Activated CD4-positive, CD25-positive, alpha-beta regulatory T cell treated with anti-CD3 and anti-CD28 coated beads, Interleukin-2, amount 50 U/mL, for 16 hours (primary cell): Measurements from ENCODE around the gene MYH6.
"Not testable (repeated sequence)": the region's sequence is repeated elsewhere in the genome, so short reads cannot be mapped to it uniquely, and the experiment has no call there.

Experiments used
- DNase-seq: peaks from one replicate; pipeline ENCODE4 v3.0.0-alpha.2; 2020; ENCODE audit warnings: low read depth, low spot score

The MYH6 gene

DNA sequence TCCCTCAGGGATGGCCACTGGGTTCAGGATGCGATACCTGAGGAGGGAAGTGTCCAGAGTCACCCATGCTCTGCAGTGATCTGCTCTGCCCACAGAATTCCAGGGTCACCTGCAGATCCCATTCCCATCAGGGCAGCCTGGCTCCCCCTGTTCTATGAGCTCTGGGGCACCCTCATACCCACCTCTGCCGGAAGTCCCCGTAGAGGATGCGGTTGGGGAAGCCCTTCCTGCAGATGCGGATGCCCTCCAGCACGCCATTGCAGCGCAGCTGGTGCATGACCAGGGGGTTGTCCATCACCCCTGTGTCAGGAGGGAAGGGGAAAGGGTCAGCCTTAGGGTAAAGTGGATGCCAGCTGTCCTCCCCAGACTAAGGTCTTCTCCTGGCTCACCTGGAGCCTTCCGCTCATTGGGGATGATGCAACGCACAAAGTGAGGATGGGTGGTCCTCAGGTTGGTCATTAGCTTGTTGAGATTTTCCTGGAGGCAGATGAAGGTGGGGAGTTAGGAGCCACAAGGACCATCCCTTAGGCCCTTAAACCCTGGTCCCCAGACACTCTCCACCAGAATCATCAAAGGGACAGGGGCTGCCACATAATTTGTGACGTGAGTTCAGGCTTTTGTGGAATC is 11.2 kb downstream of the MYH6 start:
- no peak for DNase-seq

DNA sequence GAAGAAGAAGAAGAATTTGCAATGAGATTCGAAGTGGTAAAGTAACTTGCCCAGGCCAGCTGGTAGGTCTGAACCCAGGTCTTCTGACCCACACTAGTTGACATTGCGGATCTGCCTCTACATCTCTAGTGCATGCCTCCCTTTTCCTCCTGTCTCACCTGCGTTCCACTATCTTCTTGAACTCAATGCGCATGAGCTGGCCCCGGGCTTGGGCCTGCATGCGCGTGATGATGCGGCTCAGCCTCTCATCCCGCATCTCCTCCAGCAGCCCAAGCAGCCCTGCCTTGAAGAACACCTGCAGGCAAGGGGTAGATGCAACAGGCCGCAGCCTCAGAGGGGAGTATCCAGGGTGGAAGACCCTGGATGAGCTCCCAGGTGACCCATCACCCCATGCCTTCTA is 11.9 kb downstream of the MYH6 start:
- DNase-seq = no peak

DNA sequence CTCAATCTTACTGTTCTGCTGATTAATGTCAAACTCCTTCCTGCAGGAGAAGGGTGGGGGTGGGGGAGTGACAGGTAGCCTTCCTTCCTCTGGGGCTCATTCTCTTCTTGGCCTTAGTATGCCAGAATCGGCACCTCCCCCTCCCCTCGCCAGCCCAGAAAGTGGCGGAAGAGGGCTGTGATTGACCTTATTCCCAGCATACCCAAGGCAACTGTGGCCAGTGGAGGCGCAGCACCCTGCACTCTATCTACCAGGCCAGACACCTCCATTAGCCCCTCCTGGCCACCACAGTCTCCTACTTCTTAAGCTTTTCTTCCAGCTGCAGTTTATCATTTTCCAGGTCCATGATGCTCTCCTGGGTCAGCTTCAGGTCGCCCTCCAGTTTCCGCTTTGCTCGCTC is 15.5 kb downstream of the MYH6 start:
- no peak for DNase-seq

DNA sequence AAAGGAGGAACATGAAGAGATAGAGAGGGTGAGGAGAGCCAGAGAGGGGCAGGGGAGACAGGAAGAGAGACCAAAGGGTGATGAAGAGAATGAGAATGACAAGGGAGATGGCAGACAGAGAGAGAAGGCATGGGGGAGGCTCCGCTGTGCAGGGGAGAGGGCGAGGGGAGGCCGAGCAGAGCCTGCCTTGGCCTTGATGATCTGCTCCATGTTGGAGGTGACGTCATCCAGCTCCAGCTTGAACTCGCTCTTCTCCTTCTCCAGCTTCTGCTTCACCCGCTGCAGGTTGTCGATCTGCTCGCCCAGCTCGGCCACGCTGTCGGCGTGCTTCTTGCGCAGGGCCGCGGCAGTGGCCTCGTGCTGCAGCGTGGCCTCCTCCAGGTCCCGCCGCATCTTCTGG is 18.2 kb downstream of the MYH6 start:
- DNase-seq = not testable (repeated sequence)

DNA sequence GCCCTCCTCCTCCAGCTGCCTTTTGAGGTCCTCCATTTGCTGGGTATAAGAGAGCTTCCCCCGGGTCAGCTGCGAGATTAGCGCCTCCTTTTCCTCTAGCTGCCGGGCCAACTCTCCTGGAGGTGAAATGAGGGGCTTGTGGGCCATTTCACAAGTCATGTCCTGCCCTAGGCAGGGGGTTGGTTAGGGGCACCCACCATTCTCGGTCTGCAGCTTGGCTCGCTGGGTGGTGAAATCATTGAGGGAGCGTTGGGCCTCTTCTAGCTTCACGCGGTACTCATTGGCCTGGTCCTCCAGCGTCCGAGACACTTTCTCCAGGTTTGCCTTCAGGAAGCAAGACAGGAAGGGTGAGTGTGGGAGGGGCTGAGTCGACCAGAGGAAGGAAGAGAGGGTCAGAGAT is 18.7 kb downstream of the MYH6 start:
- DNase-seq = no peak

DNA sequence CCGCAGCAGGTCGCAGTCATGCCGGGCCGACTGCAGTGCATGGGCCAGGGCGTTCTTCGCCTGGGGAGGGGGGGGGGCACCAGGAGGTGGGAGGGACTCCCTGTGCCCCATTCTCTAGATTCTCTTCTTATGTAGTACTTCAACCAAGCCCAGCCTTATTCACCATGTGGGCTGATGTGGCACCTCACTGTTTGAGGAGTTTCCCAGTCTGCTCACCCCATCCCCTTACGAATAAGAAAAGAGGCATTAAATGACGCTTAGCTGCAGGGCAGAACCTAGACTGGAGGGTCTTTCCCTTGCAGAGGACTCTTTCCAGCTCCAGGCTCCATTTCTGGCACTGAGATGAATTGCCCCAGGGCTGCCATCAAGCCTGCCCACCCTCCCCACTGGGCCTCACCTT is 19.1 kb downstream of the MYH6 start:
- no peak for DNase-seq

DNA sequence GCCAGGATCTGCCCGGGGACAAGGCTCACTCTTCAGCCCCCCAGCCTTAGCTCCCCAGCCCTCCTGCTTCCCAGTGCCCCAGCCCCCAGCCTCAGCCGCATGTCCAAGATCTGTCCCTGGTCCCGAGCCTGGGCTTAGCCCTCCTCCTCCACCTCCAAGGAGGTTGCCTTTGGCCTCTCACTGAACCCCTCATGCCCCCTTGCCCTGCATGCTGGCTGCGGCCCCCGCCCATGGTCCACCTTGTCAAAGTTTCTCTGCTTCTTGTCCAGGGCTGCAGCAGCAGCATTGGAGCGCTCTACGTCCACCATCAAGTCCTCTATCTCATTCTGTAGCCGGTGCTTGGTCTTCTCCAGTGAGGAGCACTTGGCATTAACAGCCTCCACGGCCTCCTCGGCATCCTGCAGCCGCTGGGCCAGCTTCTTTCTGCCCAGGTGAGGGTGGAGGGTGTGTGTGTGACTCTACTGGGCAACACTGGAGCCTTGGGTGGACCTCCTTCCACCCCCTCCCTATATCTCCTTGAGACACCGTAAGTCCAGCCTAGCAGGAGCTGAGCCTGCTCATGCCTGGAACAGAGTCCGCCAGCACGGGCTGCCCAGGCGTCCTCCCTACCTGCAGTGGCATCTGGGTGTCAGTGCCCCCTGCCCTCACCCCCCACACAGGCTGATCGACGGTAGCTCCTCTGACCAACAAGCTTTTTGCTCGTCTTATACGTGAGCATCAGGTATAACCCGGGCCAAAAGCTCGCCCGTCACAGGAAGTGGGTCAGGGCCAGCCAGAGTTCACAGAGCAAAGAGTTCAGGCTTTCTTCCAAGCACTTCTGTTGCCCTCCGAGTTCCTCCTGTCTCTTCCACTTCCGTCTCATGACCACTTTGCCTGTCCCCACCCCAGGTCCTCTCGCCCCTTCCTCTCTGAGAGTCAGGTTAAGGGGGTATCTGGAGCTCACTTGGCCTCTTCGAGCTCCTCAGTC is 19.9 kb downstream of the MYH6 start:
- DNase-seq = no peak

DNA sequence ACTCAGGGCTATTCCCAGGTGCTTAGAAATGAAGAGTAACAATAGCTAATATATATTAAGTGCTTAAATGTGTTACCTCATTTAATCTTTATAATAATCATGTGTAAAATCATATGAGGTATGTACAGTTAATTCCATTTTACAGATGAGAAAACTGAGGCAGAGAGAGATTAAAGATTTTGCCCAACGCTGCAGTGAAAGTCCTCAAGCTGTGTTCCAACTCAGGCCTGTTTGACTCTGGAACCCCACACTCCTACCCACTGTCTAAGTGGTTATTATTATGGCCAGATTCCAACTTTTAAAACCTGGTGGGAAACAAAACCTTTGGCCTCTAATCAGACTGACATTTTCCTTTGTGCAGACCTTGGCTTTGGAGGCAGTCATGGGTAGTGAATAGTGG is 21.1 kb downstream of the MYH6 start:
- DNase-seq = no peak

DNA sequence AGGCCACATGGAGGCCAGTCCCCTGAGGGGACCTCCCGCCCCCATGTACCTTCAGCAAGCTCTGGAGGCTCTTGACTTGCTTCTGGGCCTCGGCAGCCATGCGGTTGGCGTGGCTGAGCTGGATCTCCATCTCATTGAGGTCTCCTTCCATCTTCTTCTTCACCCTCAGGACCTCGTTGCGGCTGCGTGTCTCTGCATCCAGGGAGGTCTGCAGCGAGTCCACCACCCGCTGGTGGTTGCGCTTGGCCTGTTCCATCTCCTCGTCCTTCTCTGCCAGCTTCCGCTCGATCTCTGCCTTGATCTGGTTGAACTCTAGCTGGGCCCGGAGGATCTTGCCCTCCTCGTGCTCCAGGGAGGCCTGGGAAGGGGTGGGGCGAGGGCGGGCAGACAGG is 21.8 kb downstream of the MYH6 start:
- DNase-seq = not testable (repeated sequence)

DNA sequence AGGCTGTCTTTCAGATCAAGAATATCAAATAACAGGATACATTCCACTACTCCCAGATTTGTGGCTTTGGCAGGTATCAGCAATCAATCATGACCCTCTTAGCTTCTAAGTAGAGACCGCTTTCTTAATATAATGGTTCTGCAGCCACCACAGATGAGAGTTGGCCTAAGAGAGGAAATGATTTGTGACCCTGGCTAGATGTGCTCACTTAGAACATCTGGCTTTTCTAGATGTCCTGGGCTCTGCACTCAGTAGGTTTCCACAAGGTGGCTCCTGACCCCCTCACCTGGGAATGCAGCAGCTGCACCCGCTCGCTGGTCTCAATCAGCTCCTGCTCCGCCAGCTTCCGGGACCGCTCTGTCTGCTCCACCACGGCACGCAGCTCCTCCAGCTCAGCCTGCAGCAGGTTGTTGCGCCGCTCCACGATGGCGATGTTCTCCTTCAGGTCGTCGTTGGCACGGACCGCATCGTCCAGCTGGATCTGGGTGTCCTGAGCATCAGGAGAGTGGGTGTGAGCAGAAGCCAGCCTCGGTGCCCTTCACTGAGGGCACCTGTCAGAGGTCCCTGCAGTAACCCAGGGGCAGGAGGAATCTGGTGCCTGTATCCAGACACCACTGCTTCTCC is 22.3 kb downstream of the MYH6 start:
- no peak for DNase-seq

DNA sequence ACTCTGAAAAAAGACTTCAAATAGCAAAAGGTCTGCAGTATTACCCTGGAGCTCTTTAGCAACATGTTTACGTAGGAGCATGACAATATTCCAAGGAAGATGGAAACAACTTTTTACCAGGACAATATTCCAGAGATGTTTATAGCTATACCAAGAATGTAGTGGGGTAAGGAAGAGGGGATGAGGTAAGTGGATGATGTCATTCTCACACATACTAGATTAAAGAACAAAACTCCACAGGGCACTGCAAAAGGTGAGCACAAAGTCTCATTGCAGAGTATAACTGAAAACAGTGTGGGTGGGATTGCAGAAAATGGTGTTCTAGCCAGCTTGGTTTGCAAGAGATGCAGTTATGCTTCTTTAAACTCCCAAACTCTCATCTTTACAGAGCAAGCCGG is 22.8 kb downstream of the MYH6 start:
- no peak for DNase-seq

DNA sequence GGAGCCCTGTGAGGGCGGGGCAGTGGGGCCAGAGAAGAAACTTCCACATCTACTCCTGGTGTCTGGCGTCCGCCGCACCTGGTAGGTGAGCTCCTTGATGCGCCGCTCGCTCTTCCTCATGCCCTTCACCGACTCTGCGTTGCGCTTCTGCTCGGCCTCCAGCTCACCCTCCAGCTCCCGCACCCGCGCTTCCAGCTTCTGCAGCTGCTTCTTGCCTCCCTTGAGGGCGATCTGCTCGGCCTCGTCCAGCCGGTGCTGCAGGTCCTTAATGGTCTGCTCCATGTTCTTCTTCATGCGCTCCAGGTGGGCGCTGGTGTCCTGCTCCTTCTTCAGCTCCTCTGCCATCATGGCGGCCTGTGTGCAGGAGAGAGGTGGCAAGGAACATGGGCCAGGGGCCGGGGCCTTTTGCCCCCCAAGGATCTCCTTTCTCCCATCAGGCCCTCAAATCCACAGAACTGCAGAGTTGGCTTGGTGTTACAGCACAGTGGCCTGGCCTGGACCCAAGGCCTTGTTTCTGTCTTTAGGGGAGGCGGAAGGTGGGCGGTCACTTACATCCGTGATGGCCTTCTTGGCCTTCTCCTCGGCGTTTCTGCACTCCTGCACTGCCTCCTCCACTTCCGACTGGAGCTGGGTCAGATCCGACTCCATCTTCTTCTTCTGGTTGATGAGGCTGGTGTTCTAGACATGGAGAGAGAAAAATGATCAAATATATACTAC is 23.6 kb downstream of the MYH6 start:
- no peak for DNase-seq

DNA sequence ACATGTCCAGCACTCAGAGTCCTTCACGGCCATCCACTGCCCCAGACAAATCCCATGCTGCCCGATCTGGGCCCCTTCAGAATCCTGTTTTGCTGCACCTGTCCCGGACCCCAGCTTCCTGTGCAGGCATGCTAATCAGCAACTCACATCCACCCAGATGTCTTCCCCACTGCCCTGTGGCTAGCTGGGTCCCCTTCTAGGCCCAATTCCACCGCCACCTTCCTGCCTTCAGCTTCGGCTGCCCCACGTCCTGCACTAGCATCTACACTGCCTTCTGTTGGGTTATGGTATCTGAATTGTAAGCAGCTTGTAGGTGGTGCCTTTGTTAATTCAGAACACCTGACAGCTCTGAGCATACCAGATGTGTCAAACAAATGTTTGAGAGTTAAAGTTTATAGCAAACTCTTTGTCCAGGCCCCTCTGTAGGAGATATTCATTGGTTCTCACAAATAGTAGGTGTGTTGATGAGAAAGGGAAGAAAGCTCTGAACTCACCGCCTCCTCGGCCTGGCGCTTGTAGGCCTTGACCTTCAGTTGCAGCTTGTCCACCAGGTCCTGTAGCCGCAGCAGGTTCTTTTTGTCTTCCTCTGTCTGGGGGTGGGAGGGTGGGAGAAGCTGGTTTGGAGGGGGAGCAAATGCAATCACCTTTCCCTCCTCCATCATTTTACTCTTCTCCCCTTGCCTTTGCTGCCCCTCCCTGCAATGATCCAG is 25.2 kb downstream of the MYH6 start:
- DNase-seq = no peak

DNA sequence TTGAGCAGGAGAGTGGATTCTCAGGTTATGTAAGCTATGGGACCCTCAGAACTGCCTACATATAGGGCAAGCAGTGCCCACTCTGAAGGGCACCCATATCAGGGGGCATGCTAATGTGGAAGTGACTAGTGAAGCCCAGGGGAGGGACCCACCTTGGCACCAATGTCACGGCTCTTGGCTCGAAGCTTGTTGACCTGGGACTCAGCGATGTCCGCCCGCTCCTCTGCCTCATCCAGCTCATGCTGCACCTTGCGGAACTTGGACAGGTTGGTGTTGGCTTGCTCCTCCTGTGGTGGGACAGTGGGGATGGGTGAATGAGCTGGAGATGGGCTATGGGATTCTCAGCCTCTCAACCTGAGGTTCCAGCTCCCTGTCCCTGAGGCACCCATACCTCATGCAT is 25.8 kb downstream of the MYH6 start:
- DNase-seq = no peak

DNA sequence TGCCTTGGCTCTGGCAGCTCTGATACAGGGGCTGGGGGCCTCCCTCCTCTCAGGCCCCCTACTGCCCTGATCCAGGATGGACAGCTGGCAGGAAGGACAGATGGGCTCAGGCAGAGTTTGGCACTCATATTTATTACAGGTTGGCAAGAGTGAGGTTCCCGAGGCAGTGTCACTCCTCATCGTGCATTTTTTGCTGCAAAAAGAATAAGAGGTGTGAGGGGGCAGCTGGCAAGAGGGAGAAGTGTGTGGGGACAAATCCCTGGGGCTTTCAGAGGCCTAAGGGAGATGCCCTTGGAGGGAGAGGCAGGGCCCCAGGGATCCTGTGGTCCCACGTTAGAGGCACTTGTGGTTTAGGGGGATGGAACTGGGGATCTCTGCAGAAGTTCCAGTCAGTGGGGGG is 26.2 kb downstream of the MYH6 start:
- DNase-seq = no peak

DNA sequence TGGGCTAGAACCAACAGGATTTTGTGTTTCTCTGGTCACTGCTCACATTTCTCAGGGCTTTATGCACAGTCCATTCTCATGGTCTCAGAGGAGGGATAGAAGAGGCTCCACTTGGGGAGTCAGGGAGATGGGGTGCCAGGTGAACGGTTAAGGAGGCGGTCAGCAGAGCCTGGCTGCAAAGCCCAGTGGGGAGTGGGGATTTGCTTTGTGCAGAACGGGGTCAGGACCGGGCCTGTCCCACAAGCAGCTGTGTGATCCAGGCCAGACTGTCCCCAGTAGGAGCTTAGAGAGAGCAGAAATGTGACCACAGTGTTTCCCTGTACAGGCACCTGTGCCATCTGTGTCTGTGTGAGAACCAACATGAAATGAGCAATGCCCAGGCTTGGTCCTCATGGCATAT is 27.1 kb downstream of the MYH6 start:
- DNase-seq = no peak

DNA sequence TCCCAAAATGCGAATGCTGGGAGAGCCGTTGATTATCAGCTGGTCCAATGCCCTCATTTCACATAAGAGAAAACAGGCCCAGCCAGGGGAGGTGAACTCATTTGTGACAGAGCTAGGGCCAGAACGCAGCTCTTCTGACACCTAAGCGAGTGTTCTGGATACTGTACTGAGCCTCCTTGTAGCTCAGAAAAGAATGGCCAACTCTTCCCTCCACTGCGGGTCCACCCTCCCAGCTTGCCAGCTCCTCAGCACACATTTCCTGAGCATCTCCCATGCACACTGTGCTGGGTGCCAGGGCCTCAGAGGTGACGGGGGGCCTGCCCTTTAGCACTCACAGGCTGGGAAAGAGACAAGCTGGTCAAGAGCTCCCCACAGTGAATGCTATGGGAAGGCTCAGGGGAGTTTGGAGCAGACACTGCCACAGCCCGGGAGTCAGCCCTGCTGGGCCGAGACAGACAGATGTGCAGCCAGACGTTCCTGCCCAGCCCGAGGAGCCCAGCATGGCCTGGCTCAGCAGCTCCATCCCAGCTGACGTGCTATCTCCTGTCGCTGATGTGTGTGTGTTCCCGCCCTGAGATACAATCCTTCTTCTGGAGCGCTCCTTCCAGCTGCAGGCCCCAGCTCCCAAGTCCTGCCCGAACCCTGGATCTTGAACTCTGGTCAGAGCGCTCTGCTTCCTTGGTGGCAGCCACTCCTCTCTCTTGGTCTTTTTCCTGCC is 27.7 kb downstream of the MYH6 start:
- no peak for DNase-seq

DNA sequence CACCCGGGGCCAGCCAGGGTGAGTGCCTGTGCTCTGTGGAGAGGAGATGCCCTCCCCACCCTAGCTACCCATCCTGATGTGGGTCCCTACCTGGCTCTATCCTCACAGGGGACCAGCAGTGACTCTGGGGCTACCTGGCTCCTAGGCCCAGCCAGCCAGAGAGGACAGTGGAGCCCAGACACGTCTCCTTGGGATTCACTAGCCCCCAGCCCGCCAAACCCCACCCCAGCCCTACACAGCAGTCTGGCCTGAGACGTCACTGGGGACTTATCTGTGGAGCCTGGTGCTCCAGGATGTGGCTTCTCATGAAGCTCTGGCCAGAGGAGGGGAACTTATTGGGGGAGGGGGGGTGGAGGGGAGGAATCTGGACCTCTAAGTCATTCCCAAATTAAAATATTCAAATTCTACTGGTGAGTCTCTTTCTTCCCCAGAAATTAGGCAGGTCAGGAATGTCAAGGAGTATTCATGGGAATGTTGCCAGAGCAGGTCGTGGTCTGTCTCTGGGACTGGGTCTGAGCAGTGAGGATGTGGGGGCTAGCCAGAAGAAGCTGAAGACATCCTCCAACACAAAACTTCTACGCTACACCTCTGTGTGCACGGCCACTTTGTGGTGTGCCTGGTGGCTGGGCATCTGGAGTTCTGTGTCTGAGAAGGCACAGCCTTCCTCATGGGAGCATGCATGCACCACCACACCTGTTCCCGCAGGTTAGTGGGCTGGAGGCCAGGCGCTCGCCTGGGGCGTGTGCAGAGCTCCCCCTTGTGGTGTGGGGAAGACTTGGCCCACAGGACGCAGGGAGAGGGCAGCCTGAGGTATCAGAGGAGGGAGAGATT is 28.5 kb downstream of the MYH6 start:
- DNase-seq = peak; percentile 20

DNA sequence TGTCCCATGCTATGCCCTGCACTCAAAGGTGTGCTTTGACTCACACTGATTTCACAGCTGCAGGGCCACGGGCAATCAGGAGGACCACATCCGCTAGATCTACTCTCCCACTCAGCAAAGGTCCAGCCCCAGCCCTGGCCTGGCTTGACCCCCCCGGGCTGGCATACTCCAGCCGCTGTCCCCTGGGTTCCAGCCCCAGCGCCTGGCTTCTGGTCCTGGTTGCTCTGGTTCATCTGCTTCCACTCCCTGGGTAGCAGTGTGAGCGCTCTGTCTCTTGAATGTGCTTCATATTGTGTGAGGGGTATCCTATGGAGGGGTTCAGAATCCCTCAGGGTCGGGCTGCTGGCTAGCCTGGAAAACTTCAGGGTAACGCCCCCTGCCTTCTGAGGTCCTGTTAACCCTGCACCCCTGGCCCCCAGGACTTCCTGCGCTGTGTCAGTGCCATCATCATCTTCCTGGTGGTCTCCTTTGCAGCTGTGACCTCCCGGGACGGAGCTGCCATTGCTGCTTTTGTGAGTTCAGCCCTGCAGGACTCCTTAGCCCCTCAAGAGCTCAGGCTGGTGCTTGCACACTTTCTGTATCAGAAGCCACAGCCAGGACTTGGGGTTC is 29.4 kb downstream of the MYH6 start:
- DNase-seq = no peak
